BE2C (cell line): ENCODE data around the gene GRIK4.

Experiments
- DNase-seq: peaks from one replicate; pipeline ENCODE4 v3.0.0-alpha.2; 2020
- H3K27me3 ChIP-seq: fragments of 250-450 bp; sonication (Bioruptor Pico); 2 replicates; pipeline ENCODE4 v1.5.1; 2020; ENCODE audit warnings: mild to moderate bottlenecking
- H3K36me3 ChIP-seq: fragments of 250-450 bp; sonication (Bioruptor Pico); 2 replicates; pipeline ENCODE4 v1.5.1; 2020; ENCODE audit warnings: mild to moderate bottlenecking
- H3K4me1 ChIP-seq: fragments of 250-450 bp; sonication (Bioruptor Pico); 2 replicates; pipeline ENCODE4 v1.5.1; 2020
- H3K4me3 ChIP-seq: 2 replicates; pipeline ENCODE4 v1.5.1; 2011; ENCODE audit warnings: low read depth, low read length
- H3K9me3 ChIP-seq: fragments of 250-450 bp; sonication (Bioruptor Pico); 2 replicates; pipeline ENCODE4 v1.5.1; 2020
- CTCF ChIP-seq: IDR thresholded peaks from 2 replicates; pipeline ENCODE4 v1.5.1; 2012; ENCODE audit warnings: mild to moderate bottlenecking, low read depth, low read length

GRIK4 gene

GRCh38 chr11:120819437-120820365, 308.2 kb downstream of the GRIK4 start:
- Histone ChIP-seq H3K9me3 (no peaks in the 10 kb centered on the region), H3K4me1 (no peaks in the 10 kb centered on the region), H3K4me3 (no peak overlapping the region), H3K36me3 (no peaks in the 10 kb centered on the region), H3K27me3 (no peaks in the 10 kb centered on the region)
- no peak for TF ChIP-seq CTCF
- no peak for DNase-seq

GRCh38 chr11:120823159-120823558, 311.6 kb downstream of the GRIK4 start:
- no peaks in the 10 kb centered on the region for H3K4me1 ChIP-seq
- DNase-seq = no peak
- no peaks in the 10 kb centered on the region for H3K36me3 ChIP-seq
- TF ChIP-seq CTCF = no peak
- no peaks in the 10 kb centered on the region for H3K9me3 ChIP-seq
- no peaks in the 10 kb centered on the region for H3K27me3 ChIP-seq
- no peak overlapping the region for H3K4me3 ChIP-seq

- H3K4me3 ChIP-seq = no peak overlapping the region
- TF ChIP-seq CTCF = no peak
- H3K36me3 ChIP-seq = no peaks in the 10 kb centered on the region
- no peaks in the 10 kb centered on the region for H3K4me1 ChIP-seq
- H3K9me3 ChIP-seq = no peaks in the 10 kb centered on the region
- no peaks in the 10 kb centered on the region for H3K27me3 ChIP-seq
- DNase-seq = no peak
Observed at GRCh38 chr11:120824242-120824641, 312.7 kb downstream of the GRIK4 start.

GRCh38 chr11:120827198-120827597, 315.6 kb downstream of the GRIK4 start:
- no peaks in the 10 kb centered on the region for H3K27me3 ChIP-seq
- no peak for DNase-seq
- H3K4me3 ChIP-seq = no peak overlapping the region
- H3K4me1 ChIP-seq = peaks cover under 1% of the 10 kb centered on the region
- TF ChIP-seq CTCF = no peak
- H3K36me3 ChIP-seq = no peaks in the 10 kb centered on the region
- H3K9me3 ChIP-seq = no peaks in the 10 kb centered on the region

- Histone ChIP-seq H3K4me1 (peaks cover 6% of the 10 kb centered on the region), H3K36me3 (no peaks in the 10 kb centered on the region), H3K27me3 (no peaks in the 10 kb centered on the region), H3K9me3 (no peaks in the 10 kb centered on the region), H3K4me3 (no peak overlapping the region)
- DNase-seq = no peak
- no peak for TF ChIP-seq CTCF
Observed at GRCh38 chr11:120827820-120828219, 316.3 kb downstream of the GRIK4 start.

GRCh38 chr11:120828847-120829246, 317.3 kb downstream of the GRIK4 start:
- H3K36me3 ChIP-seq = no peaks in the 10 kb centered on the region
- no peak overlapping the region for H3K4me3 ChIP-seq
- H3K4me1 ChIP-seq = peaks cover 6% of the 10 kb centered on the region
- H3K27me3 ChIP-seq = no peaks in the 10 kb centered on the region
- H3K9me3 ChIP-seq = no peaks in the 10 kb centered on the region
- TF ChIP-seq CTCF = no peak
- no peak for DNase-seq
